DND-41 (cell line): ENCODE data around the gene ANKRD6.

Experiments used
- ATAC-seq: fragments of 200-7000 bp; cut with Tn5 transposase; 3 replicates; pipeline ENCODE4 v1.9.1; 2021; ENCODE audit warnings: low read depth; ENCODE audit not compliant: insufficient read depth
- DNase-seq: peaks from one replicate; pipeline ENCODE4 v3.0.0-alpha.2; 2020
- H2AFZ ChIP-seq: 2 replicates; pipeline ENCODE4 v1.6.0; 2012; ENCODE audit warnings: low read depth, low read length
- H3K27ac ChIP-seq: 2 replicates; pipeline ENCODE4 v1.5.1; 2012; ENCODE audit warnings: low read length, inconsistent platforms
- H3K27me3 ChIP-seq: fragments of 200-600 bp; sonication (generic); 2 replicates; pipeline ENCODE4 v1.6.0; 2012; ENCODE audit warnings: low read length, mild to moderate bottlenecking, inconsistent platforms; ENCODE audit not compliant: insufficient read depth, poor library complexity
- H3K36me3 ChIP-seq: 2 replicates; pipeline ENCODE4 v1.5.1; 2012; ENCODE audit warnings: low read length, inconsistent platforms; ENCODE audit not compliant: insufficient read depth
- H3K4me1 ChIP-seq: 2 replicates; pipeline ENCODE4 v1.5.1; 2012; ENCODE audit warnings: mild to moderate bottlenecking, low read length; ENCODE audit not compliant: insufficient read depth
- H3K4me2 ChIP-seq: 2 replicates; pipeline ENCODE4 v1.6.0; 2012; ENCODE audit warnings: mild to moderate bottlenecking, moderate library complexity, low read length, inconsistent platforms; ENCODE audit not compliant: insufficient read depth
- H3K4me3 ChIP-seq, 2 experiments: fragments of 200-600 bp in 1 of 2; shearing (Covaris generic) in 1 of 2; 2 replicates each; pipeline ENCODE4 v1.5.1; 2012 to 2016; ENCODE audit warnings: inconsistent platforms in 2 of 2, low read length in 2 of 2, mild to moderate bottlenecking in 2 of 2, low read depth in 1 of 2, moderate library complexity in 1 of 2
- H3K79me2 ChIP-seq: 2 replicates; pipeline ENCODE4 v1.6.0; 2012; ENCODE audit warnings: low read length, inconsistent platforms; ENCODE audit not compliant: insufficient read depth
- H3K9ac ChIP-seq: 2 replicates; pipeline ENCODE4 v1.6.0; 2012; ENCODE audit warnings: low read depth, mild to moderate bottlenecking, inconsistent platforms, low read length, moderate library complexity
- H3K9me3 ChIP-seq: 2 replicates; pipeline ENCODE4 v1.5.1; 2012; ENCODE audit warnings: low read length, moderate library complexity, mild to moderate bottlenecking, inconsistent platforms; ENCODE audit not compliant: insufficient read depth, severe bottlenecking
- H4K20me1 ChIP-seq: 2 replicates; pipeline ENCODE4 v1.6.0; 2012; ENCODE audit warnings: low read length; ENCODE audit not compliant: insufficient read depth
- CTCF ChIP-seq: IDR thresholded peaks from 2 replicates; pipeline ENCODE4 v1.5.1; 2012; ENCODE audit warnings: borderline replicate concordance, low read length, moderate library complexity, mild to moderate bottlenecking; ENCODE audit not compliant: poor library complexity, severe bottlenecking; ENCODE audit errors: extremely low read depth
- EZH2 ChIP-seq: IDR thresholded peaks from 3 replicates; pipeline ENCODE4 v1.6.1; 2012; ENCODE audit warnings: borderline replicate concordance, low read depth, mild to moderate bottlenecking, moderate library complexity, low read length, inconsistent platforms; ENCODE audit not compliant: severe bottlenecking

Gene ANKRD6

GRCh38 chr6:89642956-89643355 is 210.0 kb downstream of the ANKRD6 start:
- H3K36me3 ChIP-seq = peaks cover 64% of the 10 kb centered on the region
- TF ChIP-seq CTCF = no peak
- TF ChIP-seq EZH2 = no peak
- no peaks in the 10 kb centered on the region for H3K9me3 ChIP-seq
- no peak for DNase-seq
- peaks cover 13% of the 10 kb centered on the region for H3K79me2 ChIP-seq
- H2AFZ ChIP-seq = no peak overlapping the region
- H3K27me3 ChIP-seq = no peaks in the 10 kb centered on the region
- no peaks in the 10 kb centered on the region for H4K20me1 ChIP-seq
- H3K4me2 ChIP-seq = no peak overlapping the region
- no peak for ATAC-seq
- H3K27ac ChIP-seq = no peak overlapping the region
- H3K9ac ChIP-seq = no peak overlapping the region
- peaks cover 15% of the 10 kb centered on the region for H3K4me1 ChIP-seq
- no peak overlapping the region for H3K4me3 ChIP-seq

- no peaks in the 10 kb centered on the region for H4K20me1 ChIP-seq
- peaks cover 11% of the 10 kb centered on the region for H3K79me2 ChIP-seq
- ATAC-seq (no peak), DNase-seq (no peak)
- peaks cover 14% of the 10 kb centered on the region for H3K4me1 ChIP-seq
- H3K36me3 ChIP-seq = peaks cover 69% of the 10 kb centered on the region
- H2AFZ ChIP-seq = no peak overlapping the region
- H3K4me3 ChIP-seq = no peak overlapping the region
- no peak overlapping the region for H3K27ac ChIP-seq
- TF ChIP-seq EZH2 (no peak), CTCF (no peak)
- no peaks in the 10 kb centered on the region for H3K27me3 ChIP-seq
- no peaks in the 10 kb centered on the region for H3K9me3 ChIP-seq
- no peak overlapping the region for H3K9ac ChIP-seq
- no peak overlapping the region for H3K4me2 ChIP-seq
Measured at GRCh38 chr6:89643406-89643805, 210.5 kb downstream of the ANKRD6 start.

- H3K4me1 ChIP-seq = peaks cover 4% of the 10 kb centered on the region; the same call in 1 of the 2 replicates
- no peak overlapping the region for H3K4me2 ChIP-seq
- no peaks in the 10 kb centered on the region for H3K9me3 ChIP-seq
- no peak for ATAC-seq
- DNase-seq = no peak
- no peaks in the 10 kb centered on the region; the same call in 1 of the 2 replicates for H3K79me2 ChIP-seq
- H3K27me3 ChIP-seq = no peaks in the 10 kb centered on the region
- H3K36me3 ChIP-seq = peaks cover 82% of the 10 kb centered on the region
- TF ChIP-seq CTCF (no peak), EZH2 (no peak)
- H4K20me1 ChIP-seq = no peaks in the 10 kb centered on the region
- no peak overlapping the region for H2AFZ ChIP-seq
- H3K27ac ChIP-seq = no peak overlapping the region
- no peak overlapping the region for H3K9ac ChIP-seq
- no peak overlapping the region for H3K4me3 ChIP-seq
Measured at GRCh38 chr6:89644864-89645263, 211.9 kb downstream of the ANKRD6 start.

- no peak for TF ChIP-seq CTCF
- no peak for TF ChIP-seq EZH2
- no peak overlapping the region for H3K4me2 ChIP-seq
- DNase-seq = no peak
Measured at GRCh38 chr6:89649682-89650081, 216.7 kb downstream of the ANKRD6 start.

More at GRCh38 chr6:89649682-89650081, 216.7 kb downstream of the ANKRD6 start:
- no peak overlapping the region for H3K27ac ChIP-seq
- no peak overlapping the region for H3K9ac ChIP-seq
- H3K36me3 ChIP-seq = peaks cover 92% of the 10 kb centered on the region
- H3K27me3 ChIP-seq = no peaks in the 10 kb centered on the region
- no peaks in the 10 kb centered on the region for H3K79me2 ChIP-seq
- no peak overlapping the region for H2AFZ ChIP-seq
- no peak for ATAC-seq
- H4K20me1 ChIP-seq = no peaks in the 10 kb centered on the region
- no peak overlapping the region for H3K4me3 ChIP-seq
- no peaks in the 10 kb centered on the region for H3K4me1 ChIP-seq
- no peaks in the 10 kb centered on the region for H3K9me3 ChIP-seq
